Sigmoid colon (tissue), 7 donors: ENCODE data around the gene ANKRD13D. TPM values are rescaled to one million over a fixed set of nuclear protein-coding genes. Genes with fewer than 3 reads are reported as not detected.

Experiments
- DNase-seq: peaks from one replicate; pipeline ENCODE4 v3.0.0-alpha.2; 2019
- H3K27ac ChIP-seq, 4 donors: fragments of 200-600 bp; sonication (generic); one replicate each; pipeline ENCODE4 v1.5.1; 2016 to 2019; ENCODE audit warnings: mild to moderate bottlenecking in 1 of 4
- H3K27me3 ChIP-seq, 3 donors: fragments of 200-600 bp; sonication (generic); one replicate each; pipeline ENCODE4 v1.5.1; 2019; ENCODE audit warnings: mild to moderate bottlenecking in 1 of 3
- H3K36me3 ChIP-seq, 4 donors: fragments of 200-600 bp; sonication (generic); one replicate each; pipeline ENCODE4 v1.5.1; 2016 to 2019
- H3K4me1 ChIP-seq, 4 donors: fragments of 200-600 bp; sonication (generic); one replicate each; pipeline ENCODE4 v1.5.1; 2017 to 2019
- H3K4me3 ChIP-seq, 4 donors: fragments of 200-600 bp; sonication (generic); one replicate each; pipeline ENCODE4 v1.5.1; 2017 to 2019; ENCODE audit warnings: mild to moderate bottlenecking in 2 of 4, moderate library complexity in 1 of 4
- H3K9me3 ChIP-seq, 4 donors: fragments of 200-600 bp in 3 of 4; sonication (generic) in 3 of 4; one replicate each; pipeline versions ENCODE4 v1.5.1 to v1.6.1; 2013 to 2019
- CTCF ChIP-seq, 4 experiments: fragments of 450-650 bp in 3 of 4; fragments of 200-600 bp in 1 of 4; IDR thresholded peaks; one replicate each; pipeline ENCODE4 v1.5.1; 2016 to 2019; ENCODE audit warnings: antibody characterized with exemption in 4 of 4, mild to moderate bottlenecking in 3 of 4, moderate library complexity in 2 of 4
- EP300 ChIP-seq, 4 donors: sonication (generic); formaldehyde crosslinking; IDR thresholded peaks; one replicate each; pipeline ENCODE4 v1.6.1; 2017; ENCODE audit warnings: antibody characterized with exemption in 4 of 4
- POLR2A ChIP-seq, 2 donors: fragments of 450-650 bp; IDR thresholded peaks; one replicate each; pipeline ENCODE4 v1.6.1; 2016; ENCODE audit warnings: antibody characterized with exemption in 2 of 2, mild to moderate bottlenecking in 2 of 2, moderate library complexity in 2 of 2
- POLR2AphosphoS5 ChIP-seq, 4 donors: sonication (generic); formaldehyde crosslinking; IDR thresholded peaks; one replicate each; pipeline ENCODE4 v1.6.1; 2017; ENCODE audit warnings: antibody characterized with exemption in 4 of 4
- WGBS, 2 donors: extraction: QIAGEN DNeasy Blood & Tissue Kit; methylation state at CpG; one replicate each; pipeline ENCODE4 v1.1.7; 2013; 5-methylcytosine and 5-hydroxymethylcytosine counted together
- intact Hi-C: fragments of 100-400 bp; cut with DNase I; formaldehyde crosslinking; loops from one replicate; pipeline ENCODE4 v1.15.1; 2023
- polyA plus RNA-seq, 3 donors: library from polyadenylated mRNA; stranded (reverse); fragments of 200-250 nt; gene quantifications; one replicate each; pipeline ENCODE4 v1.2.3, GENCODE V29; 2013
- total RNA-seq, 4 donors: library from RNA; depleted of rRNA; stranded (reverse); fragments of >200 nt; gene quantifications; one replicate each; pipeline ENCODE4 v1.1.0, GENCODE V29; 2016
- donor health status: healthy with polysubstance abuse.
- donor health status: Bipolar disorder and iron deficiency.
- donor health status: healthy.

The ANKRD13D gene
- 10 to 100 TPM; 23.9 to 45.7 (median 24.2) TPM for total RNA-seq
- polyA plus RNA-seq: 10 to 100 TPM in 2 of 3 donors, 1 to 10 TPM in 1; 9.0 to 42.2 (median 16.8) TPM

- Histone ChIP-seq H3K27ac (peak within 1 kb of the TSS; percentile 95 to 97 (median 96)), H3K4me3 (peak within 1 kb of the TSS; percentile 81 to 91 (median 84)), H3K27me3 (no peaks in the 10 kb centered on the region), H3K36me3 (peaks cover 19 to 41% (median 23%) of the 10 kb centered on the region in 4 donors), H3K4me1 (peaks cover 0 to 62% (median 39%) of the 10 kb centered on the region in 4 donors), H3K9me3 (no peaks in the 10 kb centered on the region)
- TF ChIP-seq POLR2AphosphoS5 (IDR thresholded peaks at IDR 0.05) (no peak), POLR2A (IDR thresholded peaks at IDR 0.05) (no peak), CTCF (IDR thresholded peaks at IDR 0.05) (no peak)
- intact Hi-C loops: loop anchor here (2.0 kb wide), 1 partner anchor 28 kb away; no protein-coding TSS in a partner anchor
- DNase-seq: peak; percentile 73
- WGBS, 2 donors: 0% methylated on average over 56 of the region's 56 CpGs
Observed at GRCh38 chr11:67289226-67289650, at the start of gene ANKRD13D. Gene ANKRD13D (plus strand): TSS chr11:67289303. CDS start chr11:67289461, 158 bp downstream.

- WGBS, 2 donors: 1% methylated on average over 31 of the region's 31 CpGs
Observed at GRCh38 chr11:67239783-67240575, 49.1 kb upstream of the ANKRD13D start.

GRCh38 chr11:67240576-67241389, 48.3 kb upstream of the ANKRD13D start:
- peak; percentile 81 for DNase-seq
- no peaks in the 10 kb centered on the region for H3K9me3 ChIP-seq
- intact Hi-C loops: loop anchor here (2.0 kb wide), 1 partner anchor 122 kb away; the partner anchor contains the start of gene KDM2A
- TF ChIP-seq CTCF (IDR thresholded peaks at IDR 0.05) (no peak), POLR2A (IDR thresholded peaks at IDR 0.05) (no peak), POLR2AphosphoS5 (IDR thresholded peaks at IDR 0.05) (peak in 3 of 4 donors; percentile 4 to 51 (median 7))
- peak overlapping the region; percentile 44 to 71 (median 56) for H3K4me3 ChIP-seq
- peak overlapping the region; percentile 89 to 98 (median 90) for H3K27ac ChIP-seq
- WGBS, 2 donors: 0% methylated on average over 16 of the region's 16 CpGs
- peaks cover 8 to 31% (median 26%) of the 10 kb centered on the region in 4 donors for H3K36me3 ChIP-seq
- H3K4me1 ChIP-seq: peaks cover 0 to 56% (median 53%) of the 10 kb centered on the region in 4 donors
- no peaks in the 10 kb centered on the region for H3K27me3 ChIP-seq

More at GRCh38 chr11:67239783-67240575, 49.1 kb upstream of the ANKRD13D start:
- peaks cover under 1 to 23% (median 18%) of the 10 kb centered on the region in 4 donors for H3K36me3 ChIP-seq
- H3K9me3 ChIP-seq: no peaks in the 10 kb centered on the region
- intact Hi-C loops: loop anchor here (2.0 kb wide), 1 partner anchor 121 kb away; the partner anchor contains the start of gene KDM2A
- peak; percentile 99 for DNase-seq
- H3K27me3 ChIP-seq: no peaks in the 10 kb centered on the region
- peaks cover 0 to 56% (median 53%) of the 10 kb centered on the region in 4 donors for H3K4me1 ChIP-seq
- TF ChIP-seq CTCF (IDR thresholded peaks at IDR 0.05) (no peak), POLR2AphosphoS5 (IDR thresholded peaks at IDR 0.05) (peak; percentile 95 to 99 (median 97)), EP300 (IDR thresholded peaks at IDR 0.05) (peak in 1 of 4 donors; percentile 24), POLR2A (IDR thresholded peaks at IDR 0.05) (peak; percentile 86 to 93)
- peak overlapping the region; percentile 89 to 98 (median 90) for H3K27ac ChIP-seq
- H3K4me3 ChIP-seq: peak overlapping the region; percentile 44 to 71 (median 56)

GRCh38 chr11:67242548-67242947, 46.6 kb upstream of the ANKRD13D start:
- 38 to 75% methylated on average over 1 of the region's 1 CpG for WGBS, 2 donors
- TF ChIP-seq EP300 (IDR thresholded peaks at IDR 0.05) (no peak), POLR2A (IDR thresholded peaks at IDR 0.05) (no peak), POLR2AphosphoS5 (IDR thresholded peaks at IDR 0.05) (no peak), CTCF (IDR thresholded peaks at IDR 0.05) (no peak)
- DNase-seq: no peak
- no peaks in the 10 kb centered on the region for H3K27me3 ChIP-seq
- H3K27ac ChIP-seq: peak overlapping the region; percentile 8 to 98 (median 90)
- H3K36me3 ChIP-seq: peaks cover 13 to 47% (median 35%) of the 10 kb centered on the region in 4 donors
- intact Hi-C loops: no loop called here
- peak overlapping the region in 2 of 4 donors; percentile 56 to 71 for H3K4me3 ChIP-seq
- H3K9me3 ChIP-seq: no peaks in the 10 kb centered on the region
- peaks cover 0 to 56% (median 53%) of the 10 kb centered on the region in 4 donors for H3K4me1 ChIP-seq
